ENCODE measurements around the gene ORC6.

GRCh38 chr16:46731691-46732555 lies 42.5 kb downstream of the ORC6 start:
- TF ChIP-seq EZH2phosphoT487 (IDR thresholded peaks at IDR 0.05; ENCODE audit: borderline replicate concordance, low read length) (no peak), CTCF (IDR thresholded peaks at IDR 0.05; ENCODE audit: low read depth, low read length, poor library complexity, severe bottlenecking) (no peak)
